ENCODE data around the gene UBE2D2. TPM values are rescaled to one million over a fixed set of nuclear protein-coding genes. Genes with fewer than 3 reads are reported as not detected.
"Not testable (repeated sequence)": the region's sequence is repeated elsewhere in the genome, so short reads cannot be mapped to it uniquely, and the experiment has no call there.

Gene UBE2D2
- 10 to 100 TPM; 38.3 to 68.3 (median 53.1) TPM for total RNA-seq
- long read RNA-seq, transcript UBE2D2-202 (7 exons, 2,702 nt) = major isoform, 8 of 15 reads
- long read RNA-seq, partial matches to known transcripts = 5 of 15 reads
- long read RNA-seq, other reads (novel, unspliced or antisense) = 2 of 15 reads

- Histone ChIP-seq H3K4me1 (peaks cover 0 to 25% (median 4%) of the 10 kb centered on the region in 4 donors), H3K27ac (peak within 1 kb of the TSS; percentile 89 to 96 (median 91)), H3K27me3 (no peaks in the 10 kb centered on the region), H3K9me3 (no peaks in the 10 kb centered on the region), H3K4me3 (peak within 1 kb of the TSS; percentile 89 to 93 (median 92)), H3K36me3 (no peaks in the 10 kb centered on the region)
- DNase-seq = peak; percentile 98 to 99 (median 98)
- TF ChIP-seq POLR2A (IDR thresholded peaks at IDR 0.05) = peak; percentile 92
- TF ChIP-seq, protein P1, sequence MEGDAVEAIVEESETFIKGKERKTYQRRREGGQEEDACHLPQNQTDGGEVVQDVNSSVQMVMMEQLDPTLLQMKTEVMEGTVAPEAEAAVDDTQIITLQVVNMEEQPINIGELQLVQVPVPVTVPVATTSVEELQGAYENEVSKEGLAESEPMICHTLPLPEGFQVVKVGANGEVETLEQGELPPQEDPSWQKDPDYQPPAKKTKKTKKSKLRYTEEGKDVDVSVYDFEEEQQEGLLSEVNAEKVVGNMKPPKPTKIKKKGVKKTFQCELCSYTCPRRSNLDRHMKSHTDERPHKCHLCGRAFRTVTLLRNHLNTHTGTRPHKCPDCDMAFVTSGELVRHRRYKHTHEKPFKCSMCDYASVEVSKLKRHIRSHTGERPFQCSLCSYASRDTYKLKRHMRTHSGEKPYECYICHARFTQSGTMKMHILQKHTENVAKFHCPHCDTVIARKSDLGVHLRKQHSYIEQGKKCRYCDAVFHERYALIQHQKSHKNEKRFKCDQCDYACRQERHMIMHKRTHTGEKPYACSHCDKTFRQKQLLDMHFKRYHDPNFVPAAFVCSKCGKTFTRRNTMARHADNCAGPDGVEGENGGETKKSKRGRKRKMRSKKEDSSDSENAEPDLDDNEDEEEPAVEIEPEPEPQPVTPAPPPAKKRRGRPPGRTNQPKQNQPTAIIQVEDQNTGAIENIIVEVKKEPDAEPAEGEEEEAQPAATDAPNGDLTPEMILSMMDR (IDR thresholded peaks at IDR 0.05) = no peak
- 0% methylated on average over 26 of the region's 89 CpGs for WGBS (ENCODE audit: insufficient coverage, low coverage, low lambda C conversion rate, missing lambda C conversion rate)
- ATAC-seq = peak; percentile 96 to 99 (median 97)
- intact Hi-C loops (cut with DNase I) = no loop called here
Measured at GRCh38 chr5:139560752-139561654, at the start of gene UBE2D2. Gene UBE2D2, plus strand, starts transcription at chr5:139561339. Its CDS starts 453 bp downstream, at chr5:139561792.

DNA sequence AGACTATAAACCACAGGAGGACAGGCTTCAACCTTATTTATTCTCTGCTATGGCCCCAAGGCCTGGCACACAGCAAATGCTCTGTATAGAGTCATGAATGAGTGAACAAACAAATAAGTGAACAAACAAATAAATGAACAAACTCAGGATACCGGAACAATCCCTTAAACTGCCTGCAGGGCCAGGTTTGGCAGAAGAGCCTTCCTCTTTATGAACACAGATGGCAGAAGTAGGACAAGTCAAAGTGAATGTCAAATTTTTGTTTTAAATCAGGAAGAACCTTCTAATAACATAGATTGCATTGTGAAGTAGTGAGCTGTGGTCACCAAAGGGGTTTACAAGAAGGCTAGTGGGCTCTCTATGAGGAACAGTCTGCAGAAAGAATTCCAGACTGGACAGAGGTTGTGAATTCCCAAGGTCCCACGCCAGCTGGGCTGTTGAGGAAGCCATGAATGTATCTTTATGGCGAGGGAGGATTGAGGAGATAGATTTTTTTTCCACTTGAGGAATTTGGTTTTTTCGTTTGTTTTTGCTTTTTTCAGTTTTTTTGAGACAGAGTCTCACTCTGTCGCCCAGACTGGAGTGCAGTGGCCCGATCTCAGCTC, 48.3 kb upstream of the UBE2D2 start:
- Histone ChIP-seq H3K4me3 (no peak overlapping the region), H3K36me3 (no peaks in the 10 kb centered on the region), H3K27ac (no peak overlapping the region), H3K27me3 (no peaks in the 10 kb centered on the region), H3K9me3 (no peaks in the 10 kb centered on the region), H3K4me1 (no peaks in the 10 kb centered on the region)
- ATAC-seq (no peak), DNase-seq (no peak)
- no peak for TF ChIP-seq POLR2A (IDR thresholded peaks at IDR 0.05)
- TF ChIP-seq, protein P1 (IDR thresholded peaks at IDR 0.05) = no peak
- WGBS (ENCODE audit: insufficient coverage, low coverage, low lambda C conversion rate, missing lambda C conversion rate) = 66% methylated on average over 6 of the region's 6 CpGs
- intact Hi-C loops (cut with DNase I) = loop anchor here (5.0 kb wide), 2 partner anchors 86 to 91 kb away; no protein-coding TSS in a partner anchor

DNA sequence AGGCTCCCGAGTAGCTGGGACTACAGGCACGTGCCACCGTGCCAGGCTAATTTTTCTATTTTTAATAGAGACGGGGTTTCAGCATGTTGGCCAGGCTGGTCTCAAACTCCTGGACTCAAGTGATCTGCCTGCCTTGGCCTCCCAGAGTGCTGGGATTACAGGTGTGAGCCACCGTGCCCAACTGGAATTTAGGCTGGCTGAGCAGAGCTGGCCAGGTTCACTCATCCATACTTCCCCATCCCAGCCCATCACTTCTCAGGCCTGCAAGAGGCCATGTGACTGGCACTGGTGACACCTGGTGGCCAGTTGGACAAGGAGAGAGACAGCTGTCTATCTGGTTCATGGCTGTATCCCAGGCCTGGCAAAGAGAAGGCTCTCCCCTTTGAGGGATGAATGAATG, 47.7 kb upstream of the UBE2D2 start:
- intact Hi-C loops (cut with DNase I) = loop anchor here (5.0 kb wide), 2 partner anchors 86 to 91 kb away; no protein-coding TSS in a partner anchor
- not testable (repeated sequence) for H3K9me3 ChIP-seq, H3K27me3 ChIP-seq, H3K27ac ChIP-seq, H3K4me1 ChIP-seq, H3K4me3 ChIP-seq, H3K36me3 ChIP-seq
- peak; percentile 85 to 87 (median 86) for DNase-seq
- peak; percentile 83 to 92 (median 86) for ATAC-seq
- 68% methylated on average over 5 of the region's 5 CpGs for WGBS (ENCODE audit: insufficient coverage, low coverage, low lambda C conversion rate, missing lambda C conversion rate)
- TF ChIP-seq, protein P1 (IDR thresholded peaks at IDR 0.05) = peak; percentile 75 to 86 (median 78)

- Histone ChIP-seq H3K9me3 (no peaks in the 10 kb centered on the region), H3K4me3 (no peak overlapping the region), H3K36me3 (no peaks in the 10 kb centered on the region), H3K27me3 (no peaks in the 10 kb centered on the region), H3K27ac (no peak overlapping the region), H3K4me1 (no peaks in the 10 kb centered on the region)
- TF ChIP-seq POLR2A (IDR thresholded peaks at IDR 0.05) = no peak
- 71% methylated on average over 1 of the region's 6 CpGs for WGBS (ENCODE audit: insufficient coverage, low coverage, low lambda C conversion rate, missing lambda C conversion rate)
- ATAC-seq = no peak
- intact Hi-C loops (cut with DNase I) = loop anchor here (5.0 kb wide), 2 partner anchors 87 to 92 kb away; no protein-coding TSS in a partner anchor
- no peak for DNase-seq
Measured at GRCh38 chr5:139513852-139514485, 47.2 kb upstream of the UBE2D2 start.
